IMR-90 (cell line): ENCODE results near the gene HOXB2.

Experiments used
- CHD1 ChIP-seq: IDR thresholded peaks from 2 replicates; pipeline ENCODE4 v1.6.1; 2012; ENCODE audit warnings: low read depth, low read length, improper control_type of control experiment
- RAD21 ChIP-seq: IDR thresholded peaks from 2 replicates; pipeline ENCODE4 v1.6.1; 2012; ENCODE audit warnings: low read length, improper control_type of control experiment

GRCh38 chr17:48574505-48575065 lies 29.7 kb upstream of the HOXB2 start:
- TF ChIP-seq CHD1 (no peak), RAD21 (no peak)
